ENCODE results near the gene MICAL1. TPM values are rescaled to one million over a fixed set of nuclear protein-coding genes. Genes with fewer than 3 reads are reported as not detected.
A peak's percentile ranks its signal among the peaks of the same experiment; 100 is the strongest.

The MICAL1 gene
- total RNA-seq, 1 donor from 2014 or later: 55.6 TPM

DNA sequence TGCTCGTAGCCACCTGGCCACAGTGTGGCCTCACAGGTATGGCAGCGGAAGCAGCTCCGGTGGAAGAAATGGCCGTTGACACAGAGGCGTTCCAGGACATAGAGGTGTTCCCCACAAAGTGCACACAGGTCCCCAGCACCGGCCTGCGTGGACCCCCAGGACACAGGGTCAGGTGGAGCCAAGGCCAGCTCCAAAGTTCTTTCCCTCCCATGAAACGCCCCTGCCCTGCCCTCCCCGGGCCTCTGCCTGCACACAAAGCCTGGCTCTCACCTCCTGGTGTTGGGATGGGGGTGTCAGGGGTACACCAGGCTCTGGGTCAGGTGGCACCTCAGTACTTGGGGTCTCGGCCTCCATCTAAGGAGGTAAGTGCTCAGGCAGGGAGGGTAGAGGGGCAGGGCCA lies 8.5 kb downstream of the MICAL1 start:
- peaks cover 33 to 49% of the 10 kb centered on the region in 2 donors for H3K36me3 ChIP-seq
- TF ChIP-seq, protein P1, sequence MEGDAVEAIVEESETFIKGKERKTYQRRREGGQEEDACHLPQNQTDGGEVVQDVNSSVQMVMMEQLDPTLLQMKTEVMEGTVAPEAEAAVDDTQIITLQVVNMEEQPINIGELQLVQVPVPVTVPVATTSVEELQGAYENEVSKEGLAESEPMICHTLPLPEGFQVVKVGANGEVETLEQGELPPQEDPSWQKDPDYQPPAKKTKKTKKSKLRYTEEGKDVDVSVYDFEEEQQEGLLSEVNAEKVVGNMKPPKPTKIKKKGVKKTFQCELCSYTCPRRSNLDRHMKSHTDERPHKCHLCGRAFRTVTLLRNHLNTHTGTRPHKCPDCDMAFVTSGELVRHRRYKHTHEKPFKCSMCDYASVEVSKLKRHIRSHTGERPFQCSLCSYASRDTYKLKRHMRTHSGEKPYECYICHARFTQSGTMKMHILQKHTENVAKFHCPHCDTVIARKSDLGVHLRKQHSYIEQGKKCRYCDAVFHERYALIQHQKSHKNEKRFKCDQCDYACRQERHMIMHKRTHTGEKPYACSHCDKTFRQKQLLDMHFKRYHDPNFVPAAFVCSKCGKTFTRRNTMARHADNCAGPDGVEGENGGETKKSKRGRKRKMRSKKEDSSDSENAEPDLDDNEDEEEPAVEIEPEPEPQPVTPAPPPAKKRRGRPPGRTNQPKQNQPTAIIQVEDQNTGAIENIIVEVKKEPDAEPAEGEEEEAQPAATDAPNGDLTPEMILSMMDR (IDR thresholded peaks at IDR 0.05): no peak
- intact Hi-C loops (cut with DNase I): no loop called here

DNA sequence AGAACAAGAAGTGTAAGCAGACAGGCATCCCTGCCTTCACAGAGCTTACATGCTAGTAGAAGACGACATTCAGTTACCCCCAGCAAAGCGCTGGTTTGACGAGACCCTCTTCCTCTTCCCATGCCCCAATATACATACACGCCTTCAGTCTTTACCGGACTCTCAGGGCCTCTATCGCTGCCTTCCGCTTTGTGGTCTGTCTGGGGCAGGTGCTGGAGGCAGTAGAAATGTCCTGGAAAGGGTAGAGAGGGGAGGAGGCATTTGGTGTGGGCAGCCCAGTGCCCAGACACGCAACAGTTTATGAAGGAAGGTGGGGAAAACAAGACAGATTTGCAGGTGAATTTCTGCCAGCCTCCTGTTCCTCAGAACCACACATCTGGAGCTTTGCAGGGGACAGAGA lies 9.0 kb downstream of the MICAL1 start:
- Histone ChIP-seq H3K4me1 (peaks cover 0 to 6% of the 10 kb centered on the region in 2 donors), H3K9me3 (no peaks in the 10 kb centered on the region), H3K4me3 (no peak overlapping the region), H3K27me3 (no peaks in the 10 kb centered on the region), H3K36me3 (peaks cover 28 to 44% of the 10 kb centered on the region in 2 donors), H3K27ac (no peak overlapping the region)
- TF ChIP-seq, protein P1 (IDR thresholded peaks at IDR 0.05): no peak
- intact Hi-C loops (cut with DNase I): no loop called here
- no peak for DNase-seq (ENCODE audit: low spot score in 2 of 2)

More for the DNA sequence above, 8.5 kb downstream of the MICAL1 start:
- Histone ChIP-seq H3K4me1 (peaks cover 0 to 3% of the 10 kb centered on the region in 2 donors), H3K9me3 (no peaks in the 10 kb centered on the region), H3K4me3 (no peak overlapping the region), H3K27me3 (no peaks in the 10 kb centered on the region), H3K27ac (no peak overlapping the region)
- DNase-seq (ENCODE audit: low spot score in 2 of 2): no peak

DNA sequence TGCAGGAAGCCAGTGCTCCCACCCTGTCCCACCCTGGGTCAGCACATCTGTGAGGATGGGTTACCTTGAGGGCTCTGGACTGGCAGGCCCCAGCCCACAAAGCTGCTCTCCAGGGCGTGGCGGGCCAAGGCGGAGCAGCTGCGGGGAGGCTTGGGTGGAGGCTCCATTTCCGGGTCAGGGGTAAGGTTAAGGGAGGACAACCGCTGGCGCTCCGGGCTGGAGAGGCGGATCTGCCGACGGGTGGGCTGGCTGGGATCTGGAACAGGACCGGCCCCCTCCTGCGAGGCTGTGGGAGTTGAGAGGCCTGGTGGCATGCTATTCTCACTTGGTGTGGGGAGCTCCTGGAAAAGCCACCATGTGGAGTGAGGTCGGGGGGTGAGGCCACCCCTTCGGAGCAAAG lies 9.5 kb downstream of the MICAL1 start:
- TF ChIP-seq, protein P1 (IDR thresholded peaks at IDR 0.05): no peak
- Histone ChIP-seq H3K4me1 (peaks cover 0 to 10% of the 10 kb centered on the region in 2 donors), H3K9me3 (no peaks in the 10 kb centered on the region), H3K36me3 (peaks cover 28 to 41% of the 10 kb centered on the region in 2 donors), H3K27ac (no peak overlapping the region), H3K4me3 (no peak overlapping the region), H3K27me3 (no peaks in the 10 kb centered on the region)
- intact Hi-C loops (cut with DNase I): no loop called here
- DNase-seq (ENCODE audit: low spot score in 2 of 2): peak in 1 of 2 donors; percentile 63

DNA sequence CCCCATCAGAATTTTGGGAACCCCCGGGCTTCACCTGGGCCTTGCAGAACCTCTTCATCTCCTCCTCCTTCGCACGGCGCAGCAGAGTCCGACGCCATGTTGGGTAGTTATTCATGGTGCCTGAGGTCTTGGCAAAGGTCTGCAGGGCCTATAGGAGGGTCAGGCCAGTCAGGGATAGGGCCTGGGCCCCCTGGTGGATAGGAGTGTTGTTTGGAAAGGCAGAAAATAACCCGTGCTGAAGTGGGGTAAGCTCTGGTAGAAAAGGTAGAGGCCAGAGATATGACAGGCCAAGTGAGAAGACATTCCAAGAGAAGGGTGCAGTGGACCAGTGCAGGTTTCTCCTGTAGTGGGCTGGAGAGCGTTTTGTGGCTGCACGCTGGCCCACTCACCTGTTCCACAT lies 10.2 kb downstream of the MICAL1 start:
- DNase-seq (ENCODE audit: low spot score in 2 of 2): peak in 1 of 2 donors; percentile 63
- no peak overlapping the region for H3K4me3 ChIP-seq
- H3K36me3 ChIP-seq: peaks cover 28 to 40% of the 10 kb centered on the region in 2 donors
- TF ChIP-seq, protein P1 (IDR thresholded peaks at IDR 0.05): no peak
- peaks cover 0 to 10% of the 10 kb centered on the region in 2 donors for H3K4me1 ChIP-seq
- intact Hi-C loops (cut with DNase I): no loop called here
- H3K27me3 ChIP-seq: no peaks in the 10 kb centered on the region
- H3K27ac ChIP-seq: no peak overlapping the region
- H3K9me3 ChIP-seq: no peaks in the 10 kb centered on the region

DNA sequence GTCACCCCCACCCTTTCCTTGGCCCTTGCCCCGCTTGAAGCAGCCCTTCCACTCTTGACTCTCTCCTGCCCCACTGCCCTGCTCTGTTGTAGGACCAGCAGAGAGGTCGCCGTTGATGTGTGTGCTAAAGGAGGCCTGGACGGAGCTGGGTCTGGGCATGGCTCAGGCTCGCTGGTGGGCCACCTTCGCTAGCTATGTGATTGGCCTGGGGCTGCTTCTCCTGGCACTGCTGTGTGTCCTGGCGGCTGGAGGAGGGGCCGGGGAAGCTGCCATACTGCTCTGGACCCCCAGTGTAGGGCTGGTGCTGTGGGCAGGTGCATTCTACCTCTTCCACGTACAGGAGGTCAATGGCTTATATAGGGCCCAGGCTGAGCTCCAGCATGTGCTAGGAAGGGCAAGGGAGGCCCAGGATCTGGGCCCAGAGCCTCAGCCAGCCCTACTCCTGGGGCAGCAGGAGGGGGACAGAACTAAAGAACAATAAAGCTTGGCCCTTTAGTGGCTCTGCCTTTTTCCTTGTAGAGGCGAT lies 12.1 kb downstream of the MICAL1 start:
- no peak overlapping the region for H3K27ac ChIP-seq
- no peak overlapping the region for H3K4me3 ChIP-seq
- intact Hi-C loops (cut with DNase I): loop anchor here (5.0 kb wide), 2 partner anchors 249 to 256 kb away; partner anchors contain the start of genes AK9 and FIG4
- peaks cover 27 to 28% of the 10 kb centered on the region in 2 donors for H3K36me3 ChIP-seq
- peak in 1 of 2 donors; percentile 64 for DNase-seq (ENCODE audit: low spot score in 2 of 2)
- H3K9me3 ChIP-seq: no peaks in the 10 kb centered on the region
- TF ChIP-seq, protein P1 (IDR thresholded peaks at IDR 0.05): no peak
- no peaks in the 10 kb centered on the region for H3K27me3 ChIP-seq
- peaks cover 0 to 10% of the 10 kb centered on the region in 2 donors for H3K4me1 ChIP-seq
